HCT116 (cell line): Measurements from ENCODE around the gene IFNA13. TPM values are rescaled to one million over a fixed set of nuclear protein-coding genes. Genes with fewer than 3 reads are reported as not detected.

Experiments
- ATAC-seq: fragments of 200-7000 bp; cut with Tn5 transposase; 2 replicates; pipeline ENCODE4 v1.9.1; 2020; ENCODE audit warnings: mild to moderate bottlenecking, moderate library complexity
- BruUV-seq: library from RNA; stranded (reverse); fragments of 400-500 nt; replicated peaks from 2 replicates; lab custom pipeline; 2021; lab: Mats Ljungman, UMichigan
- CTCF ChIA-PET: fragments of 300-600 bp; sonication (Branson Sonifier 250); formaldehyde crosslinking; loops from one replicate; lab custom pipeline; 2021; ENCODE audit warnings: antibody characterized with exemption; lab: Charles Lee
- POLR2A ChIA-PET: fragments of 300-600, 350-600 bp; sonication (Branson Sonifier 250); formaldehyde crosslinking; loops from one replicate; lab custom pipeline; 2021; ENCODE audit warnings: antibody characterized with exemption; lab: Charles Lee
- RAD21 ChIA-PET, 2 experiments: fragments of 300-600 bp; sonication (Branson Sonifier 250); formaldehyde crosslinking; loops; one replicate each; lab custom pipeline; 2023; ENCODE audit warnings: low total read pairs in 2 of 2; ENCODE audit not compliant: uncharacterized antibody in 2 of 2, unreplicated experiment in 2 of 2, low non-redundant PET in 1 of 2; lab: Charles Lee
- DNase-seq: peaks from one replicate; pipeline ENCODE4 v3.0.0-alpha.2; 2010; ENCODE audit warnings: low read depth, low spot score
- H2AFZ ChIP-seq: fragments of 200-600 bp; shearing (Covaris generic), sonication (generic); 2 replicates; pipeline ENCODE4 v1.6.1; 2017; ENCODE audit warnings: low read depth, mixed run types, mixed read lengths, antibody characterized with exemption, low read length; ENCODE audit not compliant: poor library complexity, severe bottlenecking
- H3K27ac ChIP-seq: 2 replicates; pipeline ENCODE4 v1.5.1; 2012; ENCODE audit warnings: low read depth, low read length
- H3K27me3 ChIP-seq: fragments of 200-600 bp; sonication (generic); 2 replicates; pipeline ENCODE4 v1.6.1; 2016; ENCODE audit warnings: mixed run types, low read length, mixed read lengths; ENCODE audit not compliant: insufficient read depth
- H3K36me3 ChIP-seq, 2 experiments: fragments of 200-500 bp in 1 of 2; fragments of 200-600 bp in 1 of 2; sonication (Bioruptor generic) in 1 of 2; sonication (generic) in 1 of 2; 2 replicates each; pipeline versions ENCODE4 v1.5.1 to v1.6.1; 2014 to 2016; ENCODE audit warnings: low read length in 2 of 2, inconsistent platforms in 1 of 2, mixed read lengths in 1 of 2, mixed run types in 1 of 2; ENCODE audit not compliant: insufficient read depth in 2 of 2, control insufficient read depth in 1 of 2
- H3K4me1 ChIP-seq, 2 experiments: fragments of 200-600 bp in 1 of 2; sonication (generic) in 1 of 2; 2 replicates each; pipeline versions ENCODE4 v1.5.1 to v1.6.1; 2012 to 2017; ENCODE audit warnings: low read length in 2 of 2, inconsistent platforms in 1 of 2, mild to moderate bottlenecking in 1 of 2, mixed read lengths in 1 of 2, mixed run types in 1 of 2, moderate library complexity in 1 of 2; ENCODE audit not compliant: insufficient read depth in 2 of 2, control insufficient read depth in 1 of 2
- H3K4me2 ChIP-seq: fragments of 200-600 bp; sonication (generic); 2 replicates; pipeline ENCODE4 v1.6.1; 2017; ENCODE audit warnings: mixed run types, low read length, mixed read lengths
- H3K4me3 ChIP-seq, 2 experiments: fragments of 200-600 bp in 1 of 2; sonication (generic) in 1 of 2; replicated peaks in 1 of 2; 2 replicates each; pipeline ENCODE4 v1.5.1; 2011 to 2016; ENCODE audit warnings: low read length in 2 of 2, control low read depth in 1 of 2, low read depth in 1 of 2, mild to moderate bottlenecking in 1 of 2, mixed read lengths in 1 of 2, mixed run types in 1 of 2
- H3K79me2 ChIP-seq: fragments of 200-600 bp; sonication (generic); 2 replicates; pipeline ENCODE4 v1.6.1; 2017; ENCODE audit warnings: mild to moderate bottlenecking, mixed run types, low read length, moderate library complexity, mixed read lengths; ENCODE audit not compliant: insufficient read depth
- H3K9ac ChIP-seq: fragments of 200-600 bp; sonication (generic); 2 replicates; pipeline ENCODE4 v1.6.1; 2016; ENCODE audit warnings: low read length, mixed read lengths
- H3K9me2 ChIP-seq: fragments of 200-600 bp; sonication (generic), shearing (Covaris generic); 2 replicates; pipeline ENCODE4 v1.6.1; 2017; ENCODE audit warnings: mixed run types, mild to moderate bottlenecking, moderate library complexity; ENCODE audit not compliant: insufficient read depth
- H3K9me3 ChIP-seq, 2 experiments: fragments of 200-500 bp in 1 of 2; fragments of 200-600 bp in 1 of 2; sonication (Bioruptor generic) in 1 of 2; sonication (generic) in 1 of 2; 2 replicates each; pipeline ENCODE4 v1.6.1; 2014 to 2017; ENCODE audit warnings: low read length in 2 of 2, mixed read lengths in 2 of 2, inconsistent platforms in 1 of 2, low read depth in 1 of 2, mild to moderate bottlenecking in 1 of 2, mixed run types in 1 of 2, moderate library complexity in 1 of 2; ENCODE audit not compliant: control insufficient read depth in 1 of 2, insufficient read depth in 1 of 2
- H4K20me1 ChIP-seq: fragments of 200-600 bp; sonication (generic), shearing (Covaris generic); 2 replicates; pipeline ENCODE4 v1.6.1; 2017; ENCODE audit warnings: mixed run types, mild to moderate bottlenecking, moderate library complexity; ENCODE audit not compliant: insufficient read depth
- CBX3 ChIP-seq: IDR thresholded peaks from 2 replicates; pipeline ENCODE4 v1.6.1; 2012; ENCODE audit warnings: low read depth
- EZH2phosphoT487 ChIP-seq: fragments of 200-600 bp; IDR thresholded peaks from 2 replicates; pipeline ENCODE4 v1.6.1; 2018; ENCODE audit warnings: antibody characterized with exemption, borderline replicate concordance
- JUND ChIP-seq: IDR thresholded peaks from 2 replicates; pipeline ENCODE4 v1.6.1; 2012
- POLR2A ChIP-seq: IDR thresholded peaks from 2 replicates; pipeline ENCODE4 v1.7.0; 2011; ENCODE audit warnings: borderline replicate concordance; ENCODE audit not compliant: insufficient read depth, insufficient read length; ENCODE audit errors: extremely low read depth
- POLR2AphosphoS5 ChIP-seq: IDR thresholded peaks from 2 replicates; pipeline ENCODE4 v1.6.1; 2011; ENCODE audit warnings: mild to moderate bottlenecking, low read depth, low read length, moderate library complexity
- SIN3A ChIP-seq: IDR thresholded peaks from 2 replicates; pipeline ENCODE4 v1.6.1; 2012; ENCODE audit warnings: low read depth
- SP1 ChIP-seq: IDR thresholded peaks from 2 replicates; pipeline ENCODE4 v1.6.1; 2012; ENCODE audit warnings: low read depth
- SRF ChIP-seq: IDR thresholded peaks from 2 replicates; pipeline ENCODE4 v1.6.1; 2012; ENCODE audit warnings: low read depth
- TCF7L2 ChIP-seq: IDR thresholded peaks from 2 replicates; pipeline ENCODE4 v1.7.0; 2011; ENCODE audit warnings: borderline replicate concordance, inconsistent platforms; ENCODE audit not compliant: insufficient read depth, insufficient read length; ENCODE audit errors: extremely low read depth
- YY1 ChIP-seq: IDR thresholded peaks from 2 replicates; pipeline ENCODE4 v1.6.1; 2011; ENCODE audit warnings: low read length, low read depth, moderate library complexity, mild to moderate bottlenecking; ENCODE audit not compliant: insufficient replicate concordance; ENCODE audit errors: extremely low read depth
- ZNF274 ChIP-seq: fragments of 200-500 bp; sonication (Bioruptor generic); IDR thresholded peaks from 2 replicates; pipeline ENCODE4 v1.6.1; 2014; ENCODE audit warnings: mild to moderate bottlenecking, low read depth, low read length, inconsistent platforms
- intact Hi-C: fragments of 100-400 bp; cut with micrococcal nuclease; formaldehyde crosslinking; loops from 2 replicates; pipeline ENCODE4 v1.10.0; 2022
- total RNA-seq: library from RNA; stranded (reverse); gene quantifications from one replicate; pipeline ENCODE4 v1.2.1, GENCODE V29; 2021; ENCODE audit not compliant: unreplicated experiment
- TF ChIP-seq, protein P1 (sequence below): IDR thresholded peaks from 2 replicates; pipeline ENCODE4 v1.6.1; 2012
- TF ChIP-seq, protein P2 (sequence below): IDR thresholded peaks from 2 replicates; pipeline ENCODE4 v1.6.1; 2012
- TF ChIP-seq, protein P3 (sequence below): IDR thresholded peaks from 2 replicates; pipeline ENCODE4 v1.6.1; 2011; ENCODE audit warnings: mild to moderate bottlenecking, low read length, moderate library complexity; ENCODE audit not compliant: insufficient replicate concordance; ENCODE audit errors: extremely low read depth

IFNA13 gene
- total RNA-seq, 1 experiment from 2014 or later = not detected

DNA sequence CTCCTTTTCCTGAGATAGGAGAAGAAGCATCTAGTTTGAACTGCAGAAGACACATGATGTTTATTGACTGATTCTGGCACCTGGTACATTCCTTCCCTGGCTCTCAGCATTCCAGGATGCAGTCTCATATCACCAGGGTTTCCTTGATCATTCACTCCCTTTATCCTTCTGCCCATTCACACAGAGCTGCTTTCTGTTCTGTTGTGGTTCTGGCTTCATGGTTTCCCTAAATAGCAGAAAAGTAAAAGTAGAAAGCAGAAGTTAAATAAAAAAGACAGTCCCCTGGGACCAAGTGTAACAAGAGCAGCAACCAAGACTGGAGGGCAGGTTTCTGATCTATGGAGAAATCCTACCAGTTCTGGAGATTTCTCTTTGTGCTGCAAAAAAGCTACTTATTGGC, 44.2 kb upstream of the IFNA13 start:
- ATAC-seq = no peak
- no peak overlapping the region for H3K4me2 ChIP-seq
- POLR2A ChIA-PET = no interaction called here
- intact Hi-C loops = no loop called here
- H2AFZ ChIP-seq = no peak overlapping the region
- TF ChIP-seq SIN3A (no peak), JUND (no peak), TCF7L2 (no peak), POLR2A (no peak), SRF (no peak), SP1 (no peak), CBX3 (no peak), YY1 (no peak), POLR2AphosphoS5 (no peak), EZH2phosphoT487 (no peak), ZNF274 (no peak)
- TF ChIP-seq, protein P1, sequence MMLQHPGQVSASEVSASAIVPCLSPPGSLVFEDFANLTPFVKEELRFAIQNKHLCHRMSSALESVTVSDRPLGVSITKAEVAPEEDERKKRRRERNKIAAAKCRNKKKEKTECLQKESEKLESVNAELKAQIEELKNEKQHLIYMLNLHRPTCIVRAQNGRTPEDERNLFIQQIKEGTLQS = no peak
- TF ChIP-seq, protein P2, sequence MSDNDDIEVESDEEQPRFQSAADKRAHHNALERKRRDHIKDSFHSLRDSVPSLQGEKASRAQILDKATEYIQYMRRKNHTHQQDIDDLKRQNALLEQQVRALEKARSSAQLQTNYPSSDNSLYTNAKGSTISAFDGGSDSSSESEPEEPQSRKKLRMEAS = no peak
- TF ChIP-seq, protein P3, sequence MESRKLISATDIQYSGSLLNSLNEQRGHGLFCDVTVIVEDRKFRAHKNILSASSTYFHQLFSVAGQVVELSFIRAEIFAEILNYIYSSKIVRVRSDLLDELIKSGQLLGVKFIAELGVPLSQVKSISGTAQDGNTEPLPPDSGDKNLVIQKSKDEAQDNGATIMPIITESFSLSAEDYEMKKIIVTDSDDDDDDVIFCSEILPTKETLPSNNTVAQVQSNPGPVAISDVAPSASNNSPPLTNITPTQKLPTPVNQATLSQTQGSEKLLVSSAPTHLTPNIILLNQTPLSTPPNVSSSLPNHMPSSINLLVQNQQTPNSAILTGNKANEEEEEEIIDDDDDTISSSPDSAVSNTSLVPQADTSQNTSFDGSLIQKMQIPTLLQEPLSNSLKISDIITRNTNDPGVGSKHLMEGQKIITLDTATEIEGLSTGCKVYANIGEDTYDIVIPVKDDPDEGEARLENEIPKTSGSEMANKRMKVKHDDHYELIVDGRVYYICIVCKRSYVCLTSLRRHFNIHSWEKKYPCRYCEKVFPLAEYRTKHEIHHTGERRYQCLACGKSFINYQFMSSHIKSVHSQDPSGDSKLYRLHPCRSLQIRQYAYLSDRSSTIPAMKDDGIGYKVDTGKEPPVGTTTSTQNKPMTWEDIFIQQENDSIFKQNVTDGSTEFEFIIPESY = no peak
- TF ChIP-seq, all 23 proteins: peak for 0
- H3K79me2 ChIP-seq = no peaks in the 10 kb centered on the region
- no peaks in the 10 kb centered on the region for H3K9me2 ChIP-seq
- peaks cover 0 to 8% of the 10 kb centered on the region in 2 experiments; a peak in 2 of 4 replicates for H3K4me1 ChIP-seq
- ChIA-PET CTCF (interaction anchor here (4.6 kb wide), 1 partner anchor 22 kb away, joined by 17 read pairs; no protein-coding TSS in a partner anchor), RAD21 (no interaction called here)
- H3K4me3 ChIP-seq = no peak overlapping the region
- H3K36me3 ChIP-seq = no peaks in the 10 kb centered on the region
- no peaks in the 10 kb centered on the region for H3K27me3 ChIP-seq
- no peak overlapping the region for H3K9ac ChIP-seq
- no peaks in the 10 kb centered on the region for H4K20me1 ChIP-seq
- no peak overlapping the region for H3K27ac ChIP-seq
- DNase-seq = no peak
- no peaks in the 10 kb centered on the region for H3K9me3 ChIP-seq
- BruUV-seq = no TSS peak
